Lower leg skin (tissue), 3 donors: ENCODE results near the gene LMCD1.

Experiments used
- CTCF ChIP-seq, 3 donors: fragments of 450-650 bp; IDR thresholded peaks; one replicate each; pipeline ENCODE4 v1.5.1; 2016; ENCODE audit warnings: antibody characterized with exemption in 3 of 3, mild to moderate bottlenecking in 3 of 3, moderate library complexity in 2 of 3
- POLR2A ChIP-seq, 2 donors: fragments of 450-650 bp; IDR thresholded peaks; one replicate each; pipeline ENCODE4 v1.6.1; 2016 to 2017; ENCODE audit warnings: antibody characterized with exemption in 2 of 2, mild to moderate bottlenecking in 1 of 2, moderate library complexity in 1 of 2

GRCh38 chr3:8470801-8471200 is 30.8 kb upstream of the LMCD1 start:
- no peak for TF ChIP-seq CTCF (IDR thresholded peaks at IDR 0.05)
- TF ChIP-seq POLR2A (IDR thresholded peaks at IDR 0.05) = no peak
